Left lobe of liver (tissue), 2 donors: ENCODE results near the gene ASPSCR1. TPM values are rescaled to one million over a fixed set of nuclear protein-coding genes. Genes with fewer than 3 reads are reported as not detected.

Experiments used
- ATAC-seq: fragments of 200-7000 bp; cut with Tn5 transposase; one replicate; pipeline ENCODE4 v1.9.1; 2020; ENCODE audit warnings: mild to moderate bottlenecking, moderate library complexity
- DNase-seq: peaks from one replicate; pipeline ENCODE4 v3.0.0-alpha.2; 2020; ENCODE audit warnings: low spot score
- total RNA-seq: library from RNA; stranded (reverse); gene quantifications from one replicate; pipeline ENCODE4 v1.2.1, GENCODE V29; 2021
- donor health status: DM: no; HTN: no; CAD: no; lungs with moderate emphysema.
- donor health status: DM: no; HTN: yes; CAD: no.

The ASPSCR1 gene
- total RNA-seq, 1 donor from 2014 or later = 62.9 TPM

DNA sequence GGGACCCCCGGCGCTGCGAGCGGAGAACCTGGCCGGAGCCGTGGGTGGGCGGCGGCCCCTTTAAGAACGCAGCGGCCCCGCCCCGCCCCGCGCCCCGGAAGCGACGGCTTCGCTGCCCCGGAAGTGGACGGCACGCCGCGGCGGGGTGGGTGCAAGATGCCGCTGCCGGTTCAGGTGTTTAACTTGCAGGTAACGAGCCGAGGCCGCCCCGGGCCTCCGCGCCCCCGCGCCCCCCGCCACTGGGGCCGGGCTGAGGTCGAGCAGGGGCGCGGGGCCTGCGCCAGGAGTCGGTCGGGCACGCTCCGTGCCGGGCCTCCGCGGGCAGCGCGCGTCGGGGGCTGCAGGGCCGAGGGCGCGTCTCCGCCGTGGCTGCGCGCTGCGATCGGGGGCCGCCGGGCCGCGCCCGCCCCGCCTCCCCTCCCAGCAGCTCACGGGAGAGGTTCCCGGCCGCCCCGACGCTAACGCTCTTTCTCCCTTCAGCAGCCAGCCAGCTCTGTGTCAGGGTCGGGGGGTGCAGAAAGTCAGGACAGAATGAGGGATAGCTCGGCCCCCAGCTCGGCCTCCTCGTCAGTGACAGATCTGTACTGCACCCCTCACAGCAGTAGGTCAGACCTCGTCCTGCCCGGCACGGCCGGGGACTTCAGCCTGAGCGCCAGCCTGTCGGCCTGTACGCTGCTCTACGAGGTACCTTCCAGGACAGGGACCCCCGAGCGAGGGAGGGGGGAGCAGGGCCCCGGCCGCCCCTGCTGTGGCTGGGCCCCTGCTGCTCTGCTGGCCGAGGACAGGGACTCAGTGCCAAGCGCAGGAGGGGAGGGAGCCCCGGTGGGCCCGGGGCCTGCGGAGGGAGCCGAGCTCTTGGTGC, 74.6 kb downstream of the ASPSCR1 start, which contains the start of the genes GPS1 and RFNG:
Gene GPS1 (plus strand): TSS at position 123 of the 862 bp plus-strand sequence. CDS start 34 bp downstream, at position 157.
Gene RFNG (minus strand): TSS at position 36 of the 862 bp plus-strand sequence. CDS start 45 bp downstream, outside the sequence.
- peak; percentile 63 for ATAC-seq
- peak; percentile 85 for DNase-seq

DNA sequence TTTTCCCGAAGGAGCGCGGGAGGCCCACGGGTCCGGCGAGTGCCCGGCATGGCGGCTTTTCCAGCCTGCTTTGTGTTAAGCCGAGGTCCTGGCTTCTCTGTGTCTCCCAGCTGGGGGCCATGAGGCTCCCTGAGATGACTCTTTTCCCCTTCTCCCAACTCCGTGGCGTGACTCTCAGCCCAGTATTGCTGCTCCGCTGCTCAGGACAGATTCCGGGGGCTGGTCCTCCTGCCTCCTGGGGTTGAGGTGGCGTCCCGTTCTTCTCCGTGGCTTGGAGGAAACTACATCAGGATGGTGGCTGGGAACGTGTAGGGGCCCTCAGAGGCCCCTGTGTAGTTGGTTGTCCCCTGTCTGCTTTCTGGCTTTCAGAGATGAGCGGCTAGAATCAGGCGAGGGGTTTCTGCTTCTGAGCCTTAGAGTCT, 75.2 kb downstream of the ASPSCR1 start:
- DNase-seq = no peak
- ATAC-seq = no peak

DNA sequence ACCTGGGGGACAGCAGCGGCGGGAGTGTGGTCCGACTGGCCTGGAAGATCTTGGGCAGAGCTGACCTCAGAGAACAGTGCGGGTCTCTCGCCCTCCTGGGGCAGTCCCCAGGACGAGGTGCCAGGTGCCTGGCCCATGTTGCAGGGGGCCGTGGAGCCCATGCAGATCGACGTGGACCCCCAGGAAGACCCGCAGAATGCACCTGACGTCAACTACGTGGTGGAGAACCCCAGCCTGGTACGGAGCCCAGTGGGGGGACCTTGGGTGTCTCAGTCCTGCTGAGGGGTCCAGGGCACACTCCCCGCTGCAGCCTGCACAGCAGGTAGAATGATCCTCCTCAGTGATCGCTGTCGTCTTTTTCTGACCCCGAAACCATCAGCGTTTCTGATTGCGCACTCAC, 75.7 kb downstream of the ASPSCR1 start:
- DNase-seq = no peak
- ATAC-seq = no peak

DNA sequence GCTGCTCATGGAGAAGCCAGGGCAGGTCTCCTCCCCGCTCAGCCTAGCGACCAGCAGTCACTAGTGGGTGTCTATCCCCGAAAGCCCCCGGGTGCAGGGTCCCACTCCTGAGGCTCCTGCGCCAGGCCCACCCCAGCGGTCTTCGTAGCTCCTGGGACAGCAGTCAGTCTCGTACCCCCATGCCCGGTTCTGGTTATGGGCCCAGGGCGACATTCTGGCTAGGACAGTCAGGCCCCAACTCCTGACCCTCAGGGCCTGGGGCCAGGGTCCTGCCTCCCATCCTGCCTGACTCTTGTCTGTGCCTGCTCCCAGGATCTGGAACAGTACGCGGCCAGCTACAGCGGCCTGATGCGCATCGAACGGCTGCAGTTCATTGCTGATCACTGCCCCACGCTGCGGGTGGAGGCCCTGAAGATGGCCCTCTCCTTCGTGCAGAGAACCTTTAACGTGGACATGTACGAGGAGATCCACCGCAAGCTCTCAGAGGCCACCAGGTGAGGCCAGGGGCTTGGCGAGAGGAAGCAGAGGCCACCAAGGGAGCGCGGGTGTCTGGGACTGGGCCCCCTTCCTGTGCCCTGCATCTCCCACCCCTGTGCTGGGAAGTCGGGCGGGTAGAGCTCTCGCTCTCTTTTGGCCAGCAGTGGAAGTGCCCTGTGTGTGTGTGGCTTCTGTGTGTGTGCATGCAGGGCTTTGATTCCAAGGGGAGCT, 76.3 kb downstream of the ASPSCR1 start:
- DNase-seq = no peak
- no peak for ATAC-seq

DNA sequence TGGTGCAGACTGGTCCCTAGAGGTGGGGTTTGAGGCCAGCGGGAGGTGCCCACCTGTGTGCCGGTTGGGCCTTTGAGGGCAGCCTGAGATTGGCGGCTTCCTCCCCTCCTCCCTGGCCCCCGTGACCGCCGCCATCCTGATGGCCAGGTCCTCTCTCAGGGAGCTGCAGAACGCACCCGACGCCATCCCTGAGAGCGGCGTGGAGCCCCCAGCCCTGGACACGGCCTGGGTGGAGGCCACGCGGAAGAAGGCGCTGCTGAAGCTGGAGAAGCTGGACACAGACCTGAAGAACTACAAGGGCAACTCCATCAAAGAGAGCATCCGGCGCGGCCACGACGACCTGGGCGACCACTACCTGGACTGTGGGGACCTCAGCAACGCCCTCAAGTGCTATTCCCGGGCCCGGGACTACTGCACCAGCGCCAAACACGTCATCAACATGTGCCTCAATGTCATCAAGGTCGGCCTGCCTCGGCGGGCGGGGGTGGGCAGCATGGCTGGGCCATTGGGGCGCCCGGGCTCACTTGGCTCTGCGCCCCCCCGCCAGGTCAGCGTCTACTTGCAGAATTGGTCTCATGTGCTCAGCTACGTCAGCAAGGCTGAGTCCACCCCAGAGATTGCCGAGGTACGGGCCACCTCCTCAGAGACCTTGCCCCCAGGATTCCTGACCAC, 77.1 kb downstream of the ASPSCR1 start:
- DNase-seq = no peak

DNA sequence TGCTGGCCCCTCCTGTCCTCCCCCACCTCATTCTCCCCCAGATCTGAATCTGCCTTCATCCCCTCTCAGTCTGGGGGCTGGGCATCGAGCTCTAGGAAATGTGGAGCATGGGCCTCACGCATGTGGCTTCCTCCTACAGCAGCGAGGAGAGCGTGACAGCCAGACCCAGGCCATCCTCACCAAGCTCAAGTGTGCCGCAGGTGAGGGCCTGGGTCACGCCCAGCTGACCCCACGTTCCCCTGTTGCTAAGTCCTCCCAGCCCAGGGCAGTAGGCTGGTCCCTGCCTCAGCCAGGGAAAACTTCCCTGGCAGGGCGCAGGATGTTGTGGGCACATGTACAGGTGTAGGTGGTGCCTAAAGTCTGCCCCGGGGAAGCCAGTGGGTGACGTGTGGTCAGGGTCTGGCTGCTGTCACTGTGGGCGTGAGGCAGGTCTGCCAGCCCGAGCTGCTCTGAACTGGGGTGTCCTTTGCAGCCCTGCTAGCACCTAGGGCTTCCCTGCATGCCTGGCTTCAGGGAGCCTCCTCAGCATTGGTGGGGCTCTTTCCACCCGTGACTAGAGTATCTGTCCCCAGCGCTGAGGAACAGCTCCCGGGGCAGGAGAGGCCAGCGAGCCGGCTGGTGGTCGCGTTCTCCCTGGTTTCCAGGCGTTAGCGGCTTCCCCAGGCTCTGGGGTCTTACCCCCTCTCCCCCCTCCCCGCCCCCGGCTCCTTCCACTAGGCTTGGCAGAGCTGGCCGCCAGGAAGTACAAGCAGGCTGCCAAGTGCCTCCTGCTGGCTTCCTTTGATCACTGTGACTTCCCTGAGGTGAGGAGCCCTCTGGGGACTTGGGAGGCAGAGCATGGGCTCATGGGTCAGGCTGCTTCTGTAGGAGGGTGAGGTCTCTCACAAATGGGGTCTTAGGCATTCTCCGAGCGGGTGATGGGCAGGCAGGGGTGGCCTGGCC, 77.9 kb downstream of the ASPSCR1 start:
- ATAC-seq (no peak), DNase-seq (no peak)

More for the DNA sequence above, 77.1 kb downstream of the ASPSCR1 start:
- no peak for ATAC-seq

DNA sequence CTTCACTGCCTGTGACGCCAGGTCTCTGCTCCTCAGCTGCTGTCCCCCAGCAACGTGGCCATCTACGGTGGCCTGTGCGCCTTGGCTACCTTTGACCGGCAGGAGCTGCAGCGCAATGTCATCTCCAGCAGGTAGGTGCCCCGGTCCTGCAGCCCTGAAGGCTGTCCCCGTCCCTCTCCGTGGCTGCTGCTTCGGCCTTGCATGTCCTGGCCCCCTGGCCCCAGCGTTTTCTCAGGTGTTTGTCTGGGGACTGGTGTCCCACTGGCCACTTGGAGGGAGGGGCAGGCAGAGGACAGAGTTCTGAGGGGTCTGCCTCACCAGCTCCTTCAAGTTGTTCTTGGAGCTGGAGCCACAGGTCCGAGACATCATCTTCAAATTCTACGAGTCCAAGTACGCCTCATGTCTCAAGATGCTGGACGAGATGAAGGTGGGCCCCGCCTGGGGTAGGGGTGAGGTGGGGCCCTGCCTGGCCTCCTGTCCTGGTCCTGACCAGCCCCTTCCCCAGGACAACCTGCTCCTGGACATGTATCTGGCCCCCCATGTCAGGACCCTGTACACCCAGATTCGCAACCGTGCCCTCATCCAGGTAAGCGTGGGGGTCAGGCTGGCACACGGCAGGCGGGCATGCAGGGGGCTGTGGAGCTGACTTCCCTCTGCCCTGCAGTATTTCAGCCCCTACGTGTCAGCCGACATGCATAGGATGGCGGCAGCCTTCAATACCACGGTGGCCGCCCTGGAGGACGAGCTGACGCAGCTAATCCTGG, 78.7 kb downstream of the ASPSCR1 start:
- DNase-seq (no peak), ATAC-seq (no peak)

DNA sequence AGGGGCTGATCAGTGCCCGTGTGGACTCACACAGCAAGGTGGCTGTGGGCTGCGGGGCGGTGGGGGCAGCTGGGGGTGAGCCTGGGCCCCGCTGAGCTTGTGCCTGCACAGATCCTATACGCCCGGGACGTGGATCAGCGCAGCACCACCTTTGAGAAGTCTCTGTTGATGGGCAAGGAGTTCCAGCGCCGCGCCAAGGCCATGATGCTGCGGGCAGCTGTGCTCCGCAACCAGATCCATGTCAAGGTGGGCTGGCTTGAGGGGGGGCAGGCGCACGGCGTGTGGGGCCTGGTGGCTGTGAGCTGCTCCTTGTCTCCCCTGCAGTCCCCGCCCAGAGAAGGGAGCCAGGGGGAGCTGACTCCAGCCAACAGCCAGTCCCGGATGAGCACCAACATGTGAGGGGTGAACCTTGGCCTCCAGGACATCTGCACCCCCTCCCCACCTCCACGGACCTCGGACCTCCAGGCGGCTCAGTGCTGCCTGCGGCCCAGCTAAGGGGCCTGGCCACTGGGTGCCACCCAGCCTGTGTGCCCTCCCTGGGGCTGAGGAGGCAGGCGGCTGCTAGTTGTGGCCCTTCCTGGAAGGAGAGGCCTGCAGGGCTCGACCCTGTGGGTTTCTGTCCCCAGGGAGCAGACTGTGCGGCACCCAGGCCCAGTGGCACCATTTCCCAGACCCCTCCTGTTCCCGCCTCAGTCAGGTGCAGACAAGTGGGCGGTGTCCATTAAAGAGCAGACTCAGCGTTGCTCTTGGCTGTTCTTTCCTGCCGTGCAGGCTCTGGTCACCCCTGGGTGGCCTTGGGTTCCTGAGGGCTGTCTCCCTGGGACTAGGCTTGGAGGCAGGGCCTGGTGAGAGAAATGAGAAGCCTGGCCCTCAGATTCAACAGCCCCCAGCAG, 79.5 kb downstream of the ASPSCR1 start:
- no peak for DNase-seq
- peak; percentile 3 for ATAC-seq

DNA sequence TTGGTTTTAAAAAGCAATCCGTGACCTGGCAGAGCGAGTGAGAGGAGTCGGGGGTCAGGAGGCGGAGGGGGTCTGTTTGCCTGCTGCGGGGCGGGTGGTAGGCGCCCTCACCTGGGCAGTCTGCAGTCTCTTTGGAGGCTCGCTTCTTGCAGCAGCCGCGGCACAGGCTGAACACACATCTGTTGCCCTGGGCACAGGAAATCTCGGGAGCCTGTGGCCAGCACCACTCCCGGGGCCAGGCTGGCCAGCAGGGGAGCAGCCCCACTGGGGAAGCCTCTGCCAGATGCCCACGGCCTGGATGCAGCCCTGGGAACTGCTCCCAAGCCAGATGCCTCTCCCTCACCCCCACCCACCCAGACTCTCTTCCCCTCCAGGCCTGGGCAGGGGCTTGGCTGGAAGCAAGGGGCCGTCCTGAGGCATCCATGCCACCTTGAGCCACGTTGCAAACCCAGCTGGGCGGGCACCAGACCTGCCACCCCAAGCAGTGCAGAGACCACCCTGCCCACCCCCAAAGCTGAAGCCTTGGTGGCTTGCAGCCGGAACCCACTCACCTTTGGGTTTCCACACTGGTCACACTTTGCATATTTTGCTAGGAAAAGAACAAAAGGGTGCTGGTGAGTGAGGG, 80.9 kb downstream of the ASPSCR1 start:
- DNase-seq (no peak), ATAC-seq (peak; percentile 9)

DNA sequence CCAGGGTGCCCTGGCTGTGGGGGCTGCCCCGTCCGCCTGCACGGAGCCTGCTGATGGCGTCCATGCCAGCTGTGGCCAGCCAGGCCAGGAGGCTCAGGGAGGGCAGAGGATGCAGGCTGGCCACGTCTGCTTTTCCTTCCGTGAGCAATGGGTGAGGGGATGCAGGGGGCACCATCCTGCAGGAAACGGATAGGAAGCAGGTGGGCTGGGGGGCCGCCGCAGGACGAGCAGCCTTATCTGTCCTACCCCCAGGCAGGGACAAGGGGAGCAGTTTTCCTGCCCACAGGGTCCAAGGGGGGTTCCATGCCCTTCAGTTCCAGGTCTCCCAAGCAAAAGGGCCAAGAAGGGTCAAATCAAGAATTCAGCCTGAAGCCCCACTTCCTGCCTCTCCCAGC, 81.4 kb downstream of the ASPSCR1 start:
- DNase-seq = no peak
- no peak for ATAC-seq

DNA sequence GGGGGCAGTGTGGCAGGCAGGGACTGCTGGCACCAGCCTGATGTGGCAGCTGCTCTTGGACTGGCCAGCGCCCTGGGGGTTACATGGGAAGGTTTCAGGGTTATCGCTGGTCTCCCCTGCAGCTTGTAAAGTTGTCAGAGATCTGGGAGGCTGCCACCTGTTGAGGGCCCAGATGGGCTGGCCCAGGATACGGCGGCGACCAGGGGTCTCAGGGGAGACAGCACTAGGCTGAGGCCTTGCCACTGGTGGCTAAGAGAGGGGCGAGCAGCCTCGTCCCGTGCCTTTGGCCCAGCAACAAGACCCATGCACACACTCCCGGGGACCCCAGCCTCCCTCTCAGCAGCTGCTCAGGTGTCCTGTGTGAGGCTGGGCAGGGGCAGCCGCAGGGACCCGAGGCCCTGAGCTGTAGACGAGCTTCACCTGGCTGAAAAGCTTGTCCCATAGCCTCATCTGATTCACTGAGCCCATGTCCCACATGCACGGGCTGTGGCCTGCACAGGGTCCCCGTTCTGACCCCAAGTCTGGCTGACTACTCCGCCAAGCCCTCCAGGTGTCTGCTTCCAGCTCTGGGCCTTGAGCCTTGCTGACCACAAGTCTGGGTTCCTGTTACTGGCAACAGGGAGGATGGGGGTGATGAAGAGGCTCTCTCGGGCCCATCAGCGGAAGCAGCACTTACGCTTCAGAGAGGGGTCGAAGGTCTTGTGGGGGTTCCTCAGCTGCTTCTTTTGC, 82.0 kb downstream of the ASPSCR1 start:
- DNase-seq (no peak), ATAC-seq (no peak)

DNA sequence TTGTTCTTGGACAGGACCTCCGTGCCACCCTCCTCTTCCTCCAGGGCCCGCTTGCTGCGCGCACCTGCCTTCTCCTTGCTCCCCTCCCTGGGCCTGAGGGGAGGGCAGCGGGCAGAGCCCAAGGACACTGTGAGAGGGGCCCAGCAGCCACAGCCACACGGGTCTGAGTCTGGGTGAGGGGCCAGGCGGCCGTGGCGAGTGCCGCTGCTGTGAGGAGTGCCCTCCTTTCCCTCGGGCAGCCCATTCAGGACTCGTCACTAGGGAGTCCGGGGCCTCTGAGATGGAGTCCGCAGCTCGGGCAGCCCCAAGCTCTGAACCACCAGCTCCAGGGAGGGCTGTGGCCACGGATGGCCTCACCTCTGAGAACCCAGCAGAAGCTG, 82.6 kb downstream of the ASPSCR1 start:
- DNase-seq (no peak), ATAC-seq (no peak)

DNA sequence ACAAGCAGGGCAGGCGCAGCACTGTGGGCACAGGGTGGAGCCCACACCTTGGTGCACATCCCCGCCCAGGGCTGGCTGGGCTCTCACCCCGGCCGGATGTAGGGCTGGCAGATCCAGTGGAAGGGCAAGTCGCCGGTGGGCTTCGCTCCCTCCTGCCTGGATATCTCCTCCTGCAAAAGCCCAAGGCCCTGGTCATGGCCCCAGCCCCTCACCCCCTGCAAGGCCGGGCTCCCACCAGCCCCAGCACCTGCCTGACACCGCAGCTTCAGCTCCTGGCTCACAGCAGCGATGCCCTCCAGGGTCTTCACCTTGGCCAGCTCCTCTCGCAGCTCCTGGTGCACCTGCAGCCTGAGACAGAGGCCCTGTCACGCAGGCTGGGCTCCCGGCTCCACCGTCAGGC, 83.2 kb downstream of the ASPSCR1 start:
- DNase-seq = no peak
- ATAC-seq = no peak

DNA sequence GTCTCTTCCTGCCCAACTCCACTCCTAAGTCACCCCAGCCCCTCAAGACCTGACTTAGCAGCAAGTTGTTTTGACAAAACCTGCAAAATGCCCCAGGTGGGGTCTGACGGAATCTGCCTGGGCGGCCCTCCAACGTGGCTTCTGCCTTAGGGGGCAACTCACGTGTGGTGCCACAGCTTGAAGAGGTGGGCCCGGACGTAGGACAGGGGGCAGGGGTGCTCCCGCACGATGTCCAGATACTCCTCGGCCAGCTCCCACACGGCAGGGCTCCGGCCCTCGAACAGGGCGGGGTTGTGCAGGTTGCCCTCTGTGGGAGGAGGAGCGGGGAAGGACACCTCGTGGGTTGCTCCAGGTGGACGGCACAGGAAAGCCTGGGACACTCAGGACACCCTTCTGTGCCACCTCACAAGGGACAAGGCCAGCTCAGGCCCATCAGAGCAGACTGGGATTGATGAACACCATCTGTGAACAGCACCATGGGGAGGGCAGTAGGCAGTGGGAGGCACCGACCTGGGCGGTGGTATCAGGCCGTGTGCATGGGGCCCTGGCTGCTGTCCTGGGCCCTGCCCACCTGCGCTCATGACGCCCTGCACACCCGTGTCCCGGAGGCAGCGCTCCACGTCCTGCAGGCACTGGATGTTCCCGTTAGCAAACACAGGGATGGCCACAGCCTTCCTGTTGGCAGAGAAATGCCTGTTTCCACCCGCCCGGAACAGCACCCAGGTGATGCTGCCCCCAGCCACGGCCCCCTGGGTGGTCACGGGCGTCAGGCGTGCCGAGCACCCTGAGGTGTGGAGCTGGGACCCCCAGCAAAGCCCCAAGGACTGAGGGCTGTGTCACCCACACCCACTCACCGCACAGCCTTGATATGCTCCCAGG, 83.9 kb downstream of the ASPSCR1 start:
- no peak for ATAC-seq
- no peak for DNase-seq

DNA sequence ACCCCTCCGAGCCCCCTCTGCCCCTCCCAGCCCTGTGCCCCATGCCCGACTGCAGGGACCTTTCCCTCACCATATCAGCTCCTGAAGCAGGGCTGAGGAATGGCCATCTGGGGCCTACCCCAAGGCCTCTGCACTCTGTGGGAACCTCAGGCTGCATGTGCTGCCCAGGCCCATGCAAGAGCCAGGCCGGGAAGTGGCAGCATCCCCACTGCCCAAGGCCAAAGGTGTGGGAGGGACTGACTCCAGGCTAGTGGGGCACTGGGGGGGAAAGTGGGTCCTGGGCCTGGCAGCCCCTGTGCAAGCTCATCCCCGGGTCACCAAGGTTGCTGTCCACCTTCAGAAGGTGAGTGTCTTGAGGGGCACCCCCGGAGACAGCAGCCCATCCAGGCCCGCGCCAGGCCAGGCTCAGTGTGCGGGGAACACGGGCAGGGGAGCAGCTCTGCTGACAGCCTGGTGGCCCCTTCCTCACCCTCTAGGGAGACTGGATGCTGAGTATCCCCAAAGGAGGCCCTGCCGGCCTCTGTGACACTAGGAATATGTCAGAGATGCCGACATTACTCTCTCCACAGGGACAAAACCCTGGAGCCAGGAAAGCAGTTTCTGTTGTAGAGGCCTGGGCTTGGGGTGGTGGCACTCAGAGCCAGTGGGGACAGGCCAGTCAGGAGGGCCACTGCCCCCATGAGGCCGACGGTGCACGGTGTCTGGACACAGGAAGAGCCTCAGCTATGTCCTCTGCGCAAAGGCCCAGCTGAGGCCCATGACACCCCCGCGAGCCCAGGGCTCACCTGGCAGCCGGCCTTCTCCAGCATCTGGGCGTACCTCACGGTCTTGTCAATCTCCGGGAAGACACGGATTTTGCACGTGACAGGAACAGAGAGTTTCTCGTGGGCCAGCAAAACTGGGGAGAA, 84.9 kb downstream of the ASPSCR1 start:
- DNase-seq = no peak

More for the DNA sequence above, 84.9 kb downstream of the ASPSCR1 start:
- ATAC-seq = no peak
